ENCODE data around the gene NAPSA. TPM values are rescaled to one million over a fixed set of nuclear protein-coding genes. Genes with fewer than 3 reads are reported as not detected.

NAPSA gene
- total and polyA plus RNA-seq, 2 of the 8 experiments (the other 6 are each of a cell fraction or from before 2014, with no cell fraction given) = 0.71 to 0.73 TPM

DNA sequence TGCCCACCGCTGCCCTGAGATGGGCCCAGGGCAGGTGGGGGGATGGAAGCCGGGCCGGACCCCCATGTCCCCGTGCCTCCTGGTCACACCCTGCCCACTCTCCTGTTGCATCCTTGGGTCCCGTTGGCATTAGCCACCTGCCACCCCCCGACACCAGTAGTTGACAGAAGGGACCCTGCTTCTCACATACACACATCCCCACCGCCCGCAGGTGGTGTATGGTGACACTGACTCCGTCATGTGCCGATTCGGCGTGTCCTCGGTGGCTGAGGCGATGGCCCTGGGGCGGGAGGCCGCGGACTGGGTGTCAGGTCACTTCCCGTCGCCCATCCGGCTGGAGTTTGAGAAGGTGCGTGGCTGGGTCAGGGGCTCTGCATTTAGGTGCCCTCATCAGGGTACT lies 48.1 kb upstream of the NAPSA start:
- no peaks in the 10 kb centered on the region for H3K79me2 ChIP-seq (ENCODE audit: control insufficient read depth in 1 of 2, insufficient read depth in 2 of 2, low read length in 2 of 2)
- no peak overlapping the region for H4K8ac ChIP-seq (ENCODE audit: extremely low read depth, insufficient read depth, low read length)
- DNase-seq (ENCODE audit: low read depth in 1 of 2, low spot score in 2 of 2) (no peak), FAIRE-seq (no peak)
- CTCF ChIA-PET (ENCODE audit: partially characterized antibody) = interaction anchor here (0.6 to 2.3 kb wide), 6 partner anchors 8 to 1941 kb away, joined by 3 to 12 read pairs (median 4); partner anchors contain the start of gene NR1H2
- H2BK12ac ChIP-seq (ENCODE audit: low read depth, low read length) = no peak overlapping the region
- no peak overlapping the region for H3K4ac ChIP-seq (replicated peaks; ENCODE audit: insufficient read length, low read depth, low read length)
- H3K4me2 ChIP-seq (ENCODE audit: insufficient read depth in 1 of 2, low read depth in 2 of 2, low read length in 2 of 2) = no peak overlapping the region
- peaks cover 13 to 24% (median 15%) of the 10 kb centered on the region in 4 experiments; a peak in 7 of 8 replicates for H3K36me3 ChIP-seq (ENCODE audit: control insufficient read depth in 2 of 4, insufficient read depth in 4 of 4, low read length in 3 of 4)
- no peaks in the 10 kb centered on the region for H3K27me3 ChIP-seq (replicated peaks in 1 of 4; ENCODE audit: control insufficient read depth in 3 of 4, extremely low read depth in 1 of 4, insufficient read depth in 3 of 4, low read length in 3 of 4)
- H4K91ac ChIP-seq (replicated peaks; ENCODE audit: insufficient read length, low read length) = no peak overlapping the region
- H4K20me1 ChIP-seq (replicated peaks in 1 of 2; ENCODE audit: control insufficient read depth in 1 of 2, insufficient read depth in 2 of 2, low read length in 2 of 2) = peaks cover 0 to 11% of the 10 kb centered on the region in 2 experiments
- H3K23me2 ChIP-seq (ENCODE audit: low read depth, low read length) = peaks cover 1% of the 10 kb centered on the region; the same call in 1 of the 2 replicates
- H2BK15ac ChIP-seq (ENCODE audit: low read length) = no peak overlapping the region
- no peak overlapping the region for H3K56ac ChIP-seq (replicated peaks; ENCODE audit: insufficient read length, low read depth, low read length)
- peaks cover 0 to 11% (median 3%) of the 10 kb centered on the region in 4 experiments; a peak in 5 of 7 replicates for H3K4me1 ChIP-seq (replicated peaks in 1 of 4; ENCODE audit: control insufficient read depth in 3 of 4, insufficient read depth in 4 of 4, low read length in 3 of 4)
- no peak overlapping the region for H2BK20ac ChIP-seq (ENCODE audit: low read length)
- H3K79me1 ChIP-seq (ENCODE audit: low read depth, low read length) = no peaks in the 10 kb centered on the region
- TF ChIP-seq KDM4A (IDR thresholded peaks at IDR 0.05; ENCODE audit: low read depth, low read length, severe bottlenecking) (no peak), MAFK (IDR thresholded peaks at IDR 0.05; ENCODE audit: low read depth, low read length) (no peak), KDM1A (IDR thresholded peaks at IDR 0.05; ENCODE audit: borderline replicate concordance, low read length) (no peak), HDAC2 (IDR thresholded peaks at IDR 0.05; ENCODE audit: borderline replicate concordance in 1 of 2, low read depth in 2 of 2, low read length in 2 of 2) (no peak)
- H3K9ac ChIP-seq (replicated peaks in 1 of 4; ENCODE audit: extremely low read depth in 1 of 4, low read depth in 3 of 4, low read length in 3 of 4) = no peak overlapping the region
- H3K23ac ChIP-seq (ENCODE audit: insufficient read length) = no peak overlapping the region
- H2AFZ ChIP-seq (ENCODE audit: low read length) = no peak overlapping the region
- H2AK5ac ChIP-seq (ENCODE audit: low read depth, low read length) = no peak overlapping the region
- H3K9me3 ChIP-seq (ENCODE audit: insufficient read depth in 2 of 2, low read depth in 1 of 2, low read length in 1 of 2) = no peaks in the 10 kb centered on the region
- H3K14ac ChIP-seq (ENCODE audit: insufficient read length) = no peak overlapping the region
- no peak overlapping the region for H3K4me3 ChIP-seq (ENCODE audit: extremely low read depth in 1 of 4, insufficient read depth in 2 of 4, low read depth in 3 of 4, low read length in 4 of 4)
- no peak overlapping the region for H4K5ac ChIP-seq (ENCODE audit: insufficient read length, low read depth, low read length)
- POLR2A ChIA-PET (ENCODE audit: partially characterized antibody) = interaction anchor here (1.3 kb wide), 1 partner anchor 30 kb away, joined by 4 read pairs; no protein-coding TSS in a partner anchor
- no peak overlapping the region for H2BK5ac ChIP-seq (ENCODE audit: low read depth, low read length)
- H3K27ac ChIP-seq (ENCODE audit: low read depth, low read length) = no peak overlapping the region
- H2BK120ac ChIP-seq (replicated peaks; ENCODE audit: low read depth, low read length) = no peak overlapping the region
- H3K18ac ChIP-seq (ENCODE audit: extremely low read depth, low read length) = no peak overlapping the region
- 98% methylated on average over 18 of the region's 21 CpGs; no CpG with 5 or more reads in 1 of the 2 experiments for WGBS, 2 experiments (ENCODE audit: extremely low coverage in 1 of 2, insufficient coverage in 1 of 2, insufficient read length in 1 of 2, insufficient replicate concordance in 2 of 2, low coverage in 1 of 2, low lambda C conversion rate in 2 of 2, missing lambda C conversion rate in 1 of 2)

Measured in H1 (cell line).